NCI-H226 (cell line): Measurements from ENCODE around the gene FMN1.

ENCODE experiments used
- DNase-seq: peaks from one replicate; pipeline ENCODE4 v3.0.0-alpha.2; 2015

Gene FMN1

GRCh38 chr15:33005582-33005981 lies 188.9 kb downstream of the FMN1 start:
- no peak for DNase-seq

GRCh38 chr15:33001926-33002325 lies 192.6 kb downstream of the FMN1 start:
- DNase-seq, result no peak

- DNase-seq, result no peak
These were observed 195.4 kb downstream of the FMN1 start for GRCh38 chr15:32998979-32999672.

- no peak for DNase-seq
These were observed 196.3 kb downstream of the FMN1 start for GRCh38 chr15:32998182-32998581.

GRCh38 chr15:32994810-32995424 lies 199.6 kb downstream of the FMN1 start:
- DNase-seq, result no peak

- no peak for DNase-seq
These were observed 201.2 kb downstream of the FMN1 start for GRCh38 chr15:32993285-32993684.

- DNase-seq, result no peak
These were observed 202.8 kb downstream of the FMN1 start for GRCh38 chr15:32991619-32992111.

- no peak for DNase-seq
These were observed 204.4 kb downstream of the FMN1 start for GRCh38 chr15:32990071-32990470.

- no peak for DNase-seq
These were observed 207.4 kb downstream of the FMN1 start for GRCh38 chr15:32987067-32987466.

- no peak for DNase-seq
These were observed 208.4 kb downstream of the FMN1 start for GRCh38 chr15:32986147-32986546.

- DNase-seq, result no peak
These were observed 210.8 kb downstream of the FMN1 start for GRCh38 chr15:32983679-32984078.

GRCh38 chr15:32982001-32982400 lies 212.5 kb downstream of the FMN1 start:
- DNase-seq, result no peak

- DNase-seq, result no peak
These were observed 213.0 kb downstream of the FMN1 start for GRCh38 chr15:32981536-32981935.

GRCh38 chr15:32979710-32980109 lies 214.8 kb downstream of the FMN1 start:
- no peak for DNase-seq

- no peak for DNase-seq
These were observed 217.0 kb downstream of the FMN1 start for GRCh38 chr15:32977506-32977905.

- no peak for DNase-seq
These were observed 219.8 kb downstream of the FMN1 start for GRCh38 chr15:32974691-32975090.

DNA sequence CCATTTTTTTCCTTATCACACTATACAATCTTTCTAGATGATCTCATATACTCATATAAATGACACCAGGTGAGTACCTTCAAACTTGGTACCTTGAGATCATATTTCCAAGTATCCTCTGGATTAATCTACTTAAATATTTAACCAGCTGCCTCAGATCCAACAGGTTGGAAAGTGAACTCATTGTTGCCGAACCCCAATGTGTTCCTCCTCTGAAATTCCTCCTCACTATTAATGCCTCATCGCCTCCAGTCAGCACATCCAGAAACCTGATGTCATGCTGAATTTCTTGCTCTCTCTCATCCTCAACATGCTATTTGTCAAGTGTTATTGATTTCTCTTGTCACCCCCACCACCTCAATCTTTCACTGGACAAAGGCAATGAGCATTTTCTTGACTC lies 221.8 kb downstream of the FMN1 start:
- no peak for DNase-seq

- DNase-seq, result no peak
These were observed 223.7 kb downstream of the FMN1 start for GRCh38 chr15:32970847-32971246.

DNA sequence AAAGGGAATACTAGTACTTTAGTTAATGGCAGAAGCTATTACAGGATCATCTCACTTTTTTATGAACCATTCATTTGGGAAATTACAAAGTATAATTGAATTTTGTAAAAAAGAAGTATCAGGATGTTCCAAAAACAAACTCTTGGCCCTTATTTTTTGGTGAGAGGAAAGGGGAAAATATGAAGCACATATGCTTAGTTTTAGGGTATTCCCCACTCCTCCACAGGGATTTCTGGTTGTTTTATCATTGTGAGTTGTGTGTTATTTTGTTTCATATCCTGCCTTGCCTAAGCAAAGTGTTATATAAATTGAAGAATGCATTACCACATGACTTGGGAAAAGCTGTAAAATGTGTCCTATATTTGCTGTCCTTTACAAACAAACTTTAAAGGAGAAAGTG lies 227.0 kb downstream of the FMN1 start:
- DNase-seq, result no peak

- no peak for DNase-seq
These were observed 228.0 kb downstream of the FMN1 start for GRCh38 chr15:32966512-32966911.

DNA sequence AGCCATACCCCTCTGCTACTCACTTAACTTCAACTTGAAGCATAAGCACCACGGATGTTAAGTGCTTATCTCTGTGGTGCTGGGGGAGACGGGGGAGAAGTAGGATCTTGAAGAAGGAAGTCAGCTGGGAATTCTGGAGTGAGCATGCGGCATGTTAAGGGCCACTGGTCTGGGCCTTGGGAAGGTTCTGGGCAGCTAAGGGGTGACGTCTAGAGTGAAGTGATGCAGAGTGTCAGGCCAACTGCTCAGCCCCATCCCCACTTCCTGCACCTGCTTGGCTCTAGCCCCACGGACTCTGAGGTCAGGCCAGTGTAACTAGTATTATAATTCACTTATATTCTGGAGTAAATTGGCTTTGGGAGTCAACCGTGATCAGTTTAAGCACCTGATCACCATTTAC lies 228.6 kb downstream of the FMN1 start:
- no peak for DNase-seq

DNA sequence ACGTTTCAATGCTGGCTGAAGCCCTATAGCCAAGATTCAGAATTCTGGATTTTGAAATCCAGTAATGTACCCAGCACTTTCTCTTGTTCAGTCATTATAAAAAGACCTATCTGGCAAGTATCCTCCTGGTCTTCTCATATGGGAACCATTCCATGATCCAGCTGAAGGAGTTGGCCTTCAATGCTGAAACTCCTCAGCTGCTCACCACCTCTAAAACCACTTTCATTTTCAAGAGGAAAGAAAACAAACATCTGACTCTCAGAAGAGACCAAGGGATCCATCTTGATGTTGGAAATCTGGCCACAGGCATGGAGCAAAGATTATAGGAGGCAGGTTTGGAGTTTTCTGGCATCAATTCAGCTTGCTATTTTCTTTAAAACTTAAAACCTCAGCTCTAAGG lies 235.4 kb downstream of the FMN1 start:
- no peak for DNase-seq

- DNase-seq, result no peak
These were observed 237.3 kb downstream of the FMN1 start for GRCh38 chr15:32957219-32957618.

DNA sequence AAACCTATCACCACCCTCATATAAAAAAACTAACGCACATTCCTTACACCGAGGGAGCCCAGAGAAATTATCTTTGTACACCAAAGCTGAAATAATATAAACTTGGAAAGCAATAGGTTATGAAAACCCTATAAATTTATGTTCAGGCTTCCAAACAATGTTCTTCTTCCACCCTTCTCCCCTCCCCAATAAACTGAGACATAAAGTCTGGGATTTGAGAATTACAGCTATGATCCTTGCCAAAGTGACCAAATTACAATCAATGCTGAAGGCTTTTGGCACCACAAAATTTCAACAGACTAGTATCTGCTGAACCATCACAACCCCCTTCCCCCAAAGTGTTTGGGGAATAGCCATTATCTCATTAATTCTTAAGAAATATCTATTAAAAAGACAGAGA lies 237.8 kb downstream of the FMN1 start:
- no peak for DNase-seq

DNA sequence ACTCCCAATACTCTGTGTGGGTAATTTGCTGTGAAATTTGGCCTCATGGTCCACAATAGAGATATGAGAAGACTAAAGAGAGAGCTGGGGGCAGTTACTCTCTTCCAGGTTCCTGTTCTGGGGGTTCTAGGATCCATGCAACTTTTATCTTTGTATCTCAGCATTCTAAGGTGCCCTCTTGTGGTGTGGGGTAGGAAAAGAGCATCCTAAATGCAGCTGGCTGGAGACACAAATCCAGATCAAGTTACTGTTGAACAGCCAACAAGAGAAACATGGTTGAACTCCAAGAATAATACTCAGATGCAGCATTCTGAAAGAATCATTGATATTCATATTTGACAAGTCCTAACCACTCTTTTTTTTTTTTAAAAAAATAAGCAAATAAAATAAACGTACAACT lies 238.5 kb downstream of the FMN1 start:
- peak; percentile 7 for DNase-seq
